Measurements from ENCODE around the gene GNAI2.

GNAI2 gene

DNA sequence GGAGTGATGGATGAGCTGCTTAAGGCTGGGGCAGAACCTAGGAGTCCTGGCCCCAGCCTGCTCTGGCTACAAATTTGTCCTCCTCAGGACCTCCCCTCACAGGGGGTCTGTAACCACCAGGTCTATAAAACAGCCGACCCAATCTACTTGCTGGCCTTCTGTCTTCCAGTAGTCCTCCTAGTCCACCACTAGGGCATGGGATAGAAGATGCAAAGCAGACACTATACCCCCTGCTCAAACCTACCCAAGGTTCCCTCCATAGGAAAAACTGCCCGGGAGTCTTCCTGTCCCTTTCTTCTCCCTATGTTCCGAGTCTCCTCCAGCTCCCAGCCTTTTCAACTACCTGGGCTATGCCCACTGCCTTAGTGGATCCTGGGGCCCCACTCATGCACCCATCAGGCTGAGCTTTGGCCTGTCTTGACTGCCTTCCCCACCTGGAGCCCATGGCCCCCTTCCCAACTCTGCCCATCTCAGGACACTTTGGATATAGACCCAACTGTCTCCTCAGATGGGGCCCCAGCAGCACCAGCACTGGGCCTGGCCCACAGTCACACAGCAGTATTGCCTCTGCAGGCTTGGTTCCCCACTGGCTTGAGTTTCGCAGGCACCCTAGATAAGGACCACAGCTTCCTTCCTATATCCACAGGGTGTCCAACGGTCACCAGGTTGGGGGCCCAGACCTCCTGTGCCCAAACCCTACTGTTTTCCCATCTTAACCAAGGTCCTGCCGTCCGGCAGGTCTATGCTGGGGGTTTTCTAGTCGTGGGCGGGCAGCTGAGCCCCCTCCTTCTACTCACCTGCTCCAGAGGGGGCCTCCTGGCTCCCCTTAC, 62.1 kb downstream of the GNAI2 start:
- DNase-seq (ENCODE audit: low read depth in 2 of 2): no peak

DNA sequence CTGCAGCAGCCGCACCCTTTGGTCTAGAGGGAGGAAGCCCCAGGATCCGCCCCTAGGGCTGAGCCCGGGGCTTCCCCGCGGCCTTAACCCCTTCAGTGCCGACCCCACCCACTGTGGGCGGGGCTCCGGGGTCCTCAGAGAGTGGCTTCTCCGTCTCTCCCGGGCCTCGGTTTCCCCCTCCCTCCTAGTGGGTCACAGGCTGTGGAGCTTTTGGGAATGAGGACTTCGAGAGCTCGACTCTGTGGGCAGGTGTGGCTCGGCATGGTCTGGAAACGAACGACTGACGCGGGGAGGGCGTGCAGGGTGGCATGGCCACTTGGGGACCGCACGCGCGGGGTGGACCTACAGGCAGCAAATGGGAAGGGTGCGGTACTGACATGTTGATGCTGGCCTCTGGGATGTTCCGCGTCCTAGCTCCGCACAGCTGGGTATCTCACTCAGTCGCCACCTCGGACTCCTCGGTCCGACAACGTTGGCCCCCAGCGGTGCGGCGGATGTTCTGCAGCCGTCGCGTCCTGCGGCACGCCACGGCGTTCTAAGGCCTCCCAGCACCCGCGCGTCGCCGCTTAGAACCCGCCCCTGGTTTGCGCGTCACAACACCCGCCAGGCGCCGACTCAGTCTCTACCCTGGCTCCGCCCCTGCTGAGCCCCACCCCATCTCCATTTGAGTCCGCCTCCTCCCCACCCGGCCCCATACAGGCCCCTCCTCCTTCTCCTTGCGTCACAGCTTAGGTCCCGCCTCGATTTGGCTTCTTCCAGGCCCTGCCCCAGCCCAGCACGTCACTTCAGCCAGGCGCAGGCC, 63.0 kb downstream of the GNAI2 start, which contains the start of the genes HYAL3 and NAA80:
TSS of gene HYAL3 (minus strand) at position 570 of the 802 bp plus-strand sequence. CDS start 3,803 bp downstream, outside the sequence.
TSS of gene NAA80 (minus strand) at position 570 of the 802 bp plus-strand sequence. CDS start 1,942 bp downstream, outside the sequence.
- DNase-seq (ENCODE audit: low read depth in 2 of 2): peak; percentile 98 to 99

DNA sequence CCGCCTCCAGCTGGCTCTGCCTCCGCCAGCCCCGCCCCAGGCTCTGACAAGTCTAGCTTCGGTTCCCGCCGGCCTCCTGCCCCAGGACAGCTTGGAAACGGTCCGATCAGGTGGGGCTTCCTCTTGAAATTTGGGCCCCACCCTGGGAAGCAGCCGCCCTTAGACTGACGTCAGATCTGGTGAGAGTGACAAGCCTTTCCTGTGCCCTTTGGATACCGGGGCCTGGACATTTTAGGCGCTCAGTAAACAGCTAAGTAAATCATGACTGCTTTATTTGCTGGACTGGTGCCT, 63.6 kb downstream of the GNAI2 start:
- DNase-seq (ENCODE audit: low read depth in 2 of 2): no peak

DNA sequence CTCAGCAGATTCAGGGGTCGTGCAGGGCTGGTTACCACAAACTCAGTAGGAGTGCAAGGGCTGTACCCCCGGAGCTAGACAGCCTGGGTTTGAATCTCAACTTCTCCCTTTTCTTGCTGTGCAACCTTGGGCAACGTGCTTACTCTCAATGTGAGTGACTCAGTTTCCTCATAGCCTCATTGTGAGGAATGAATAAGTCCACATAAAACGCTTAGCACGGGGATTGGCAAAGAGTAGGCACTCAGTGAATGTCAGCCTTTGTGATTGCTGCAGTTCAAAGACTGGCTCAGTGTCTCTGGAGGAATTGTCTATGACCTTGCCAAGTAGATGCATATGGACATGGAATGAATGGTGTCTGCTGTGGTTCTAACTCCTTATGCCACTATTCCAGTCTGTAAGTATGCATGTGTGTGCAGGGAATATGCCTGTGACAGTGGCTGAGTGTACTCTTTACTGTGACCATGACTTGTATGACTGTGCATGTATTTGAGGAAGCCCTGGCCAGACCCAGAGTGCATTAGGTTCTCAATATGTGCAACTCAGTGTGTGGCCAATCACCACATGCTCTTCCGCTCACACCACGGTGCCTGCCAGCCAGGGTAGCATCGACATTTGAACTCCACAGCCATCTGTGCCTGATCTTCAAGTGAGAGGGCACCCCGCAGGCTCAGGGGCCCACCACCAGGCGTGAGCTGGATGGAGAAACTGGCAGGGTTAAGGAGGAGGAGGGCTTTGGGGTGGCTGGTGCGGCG, 64.1 kb downstream of the GNAI2 start:
- peak in 1 of 2 experiments; percentile 6 for DNase-seq (ENCODE audit: low read depth in 2 of 2)

DNA sequence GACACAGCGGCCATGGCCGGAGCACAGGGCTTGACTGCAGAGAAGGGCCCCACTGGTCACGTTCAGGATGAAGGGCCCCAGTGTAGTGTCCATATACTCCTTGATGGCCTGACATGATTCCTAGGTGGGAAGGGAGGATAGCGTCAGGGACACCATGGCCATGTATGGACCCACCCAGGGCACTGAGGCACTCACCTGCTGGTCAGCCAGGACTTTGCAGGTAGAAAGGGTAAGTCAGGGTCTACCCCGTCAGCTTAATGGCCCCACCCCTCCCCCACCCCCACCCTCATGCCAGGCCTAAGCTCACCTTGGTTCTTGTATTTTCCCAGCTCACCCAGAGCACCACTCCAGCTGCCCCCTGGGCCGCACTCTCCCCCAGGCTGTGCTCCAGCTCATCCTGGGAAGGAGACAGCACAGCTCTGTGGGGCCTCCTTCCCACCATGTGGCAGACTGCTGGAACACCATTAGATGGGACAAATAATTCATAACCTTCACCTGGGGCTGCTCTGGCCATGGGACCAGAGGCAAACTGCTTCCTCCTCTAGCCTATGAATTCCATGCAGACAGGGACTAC, 64.8 kb downstream of the GNAI2 start:
- no peak for DNase-seq (ENCODE audit: low read depth in 2 of 2)

DNA sequence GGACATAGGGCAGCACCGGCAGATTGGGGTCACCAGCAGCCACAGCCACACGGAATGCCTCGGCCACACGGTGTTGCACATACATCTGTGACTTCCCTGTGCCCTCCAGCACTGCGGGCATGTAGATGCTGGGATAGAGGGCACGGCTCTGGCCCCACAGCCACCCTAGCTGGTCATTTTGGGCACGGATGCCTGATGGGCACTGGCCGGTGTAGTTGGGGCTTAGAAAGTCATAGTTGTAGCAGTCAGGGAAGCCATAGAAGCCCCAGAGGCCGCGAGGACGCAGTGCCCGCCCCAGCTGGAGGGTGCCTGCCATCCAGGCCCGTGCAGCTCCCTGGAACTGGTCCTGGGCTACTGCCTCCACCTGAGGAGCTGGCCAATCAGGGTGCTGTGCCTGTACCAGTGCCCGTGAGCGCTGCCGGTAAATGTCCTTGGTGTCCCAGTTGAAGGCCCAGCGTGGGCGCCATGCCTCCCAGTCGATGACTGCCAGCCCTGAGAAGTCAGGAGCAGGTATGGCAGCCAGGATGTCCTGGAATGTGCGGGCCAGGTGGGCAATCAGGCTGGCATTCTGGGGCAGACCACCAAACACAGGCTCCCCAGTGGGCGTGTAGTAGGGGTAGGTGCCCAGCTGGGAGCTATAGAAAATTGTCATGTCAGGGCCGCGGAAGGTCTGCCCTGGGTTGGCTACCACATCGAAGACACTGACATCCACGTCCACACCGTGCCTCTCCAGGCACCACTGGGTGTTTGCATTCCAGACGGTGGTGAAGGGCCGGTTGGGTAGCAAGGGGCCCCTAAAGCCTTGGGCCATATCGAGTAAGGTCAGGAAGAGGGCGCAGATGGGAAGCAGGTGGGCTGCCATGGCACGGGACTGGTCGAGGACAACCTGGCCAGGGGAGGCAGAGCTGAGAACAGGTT, 66.3 kb downstream of the GNAI2 start:
- DNase-seq (ENCODE audit: low read depth in 2 of 2): no peak

DNA sequence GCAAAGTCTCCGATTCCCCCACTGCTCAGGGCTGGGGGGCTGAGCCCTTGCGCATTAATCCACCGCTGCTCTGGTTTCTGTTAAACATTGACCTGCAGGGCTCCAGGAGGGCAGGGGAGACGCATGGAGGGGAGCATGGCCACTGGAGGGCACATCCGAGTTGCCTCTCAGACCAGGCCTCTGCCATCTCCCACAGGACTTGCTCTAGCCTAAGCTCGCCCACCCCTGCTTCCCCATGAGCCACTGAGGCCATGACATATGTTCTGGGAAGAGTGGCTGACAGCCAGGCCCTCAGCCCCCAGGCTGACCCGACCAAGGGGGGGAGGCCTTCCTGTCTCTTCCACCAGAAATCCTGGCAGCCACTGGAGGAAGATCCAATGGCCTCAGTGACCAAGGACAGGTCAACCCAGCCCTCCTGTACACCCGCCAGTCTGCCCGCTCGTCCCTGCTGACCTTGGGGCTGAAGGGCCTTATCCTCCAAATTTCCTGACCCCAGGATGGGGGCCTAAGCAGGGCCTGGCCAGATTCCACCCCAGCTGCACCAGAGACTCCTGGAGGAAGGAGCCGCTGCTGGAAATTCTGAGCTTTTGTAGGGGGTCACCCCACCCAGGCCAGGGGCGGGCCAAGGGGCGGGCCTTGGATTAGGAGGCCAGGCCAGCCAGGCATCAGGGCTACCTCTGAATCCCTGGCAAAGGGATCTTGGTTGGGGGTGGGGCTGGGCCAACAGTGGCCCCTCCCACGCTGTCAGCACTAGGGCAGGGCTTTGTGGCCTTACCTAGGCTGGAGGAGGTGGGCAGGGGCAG, 67.2 kb downstream of the GNAI2 start, which contains the start of gene HYAL1:
TSS of gene HYAL1 (minus strand) at position 562 of the 803 bp plus-strand sequence. CDS start 618 bp downstream, outside the sequence.
- DNase-seq (ENCODE audit: low read depth in 2 of 2): no peak

DNA sequence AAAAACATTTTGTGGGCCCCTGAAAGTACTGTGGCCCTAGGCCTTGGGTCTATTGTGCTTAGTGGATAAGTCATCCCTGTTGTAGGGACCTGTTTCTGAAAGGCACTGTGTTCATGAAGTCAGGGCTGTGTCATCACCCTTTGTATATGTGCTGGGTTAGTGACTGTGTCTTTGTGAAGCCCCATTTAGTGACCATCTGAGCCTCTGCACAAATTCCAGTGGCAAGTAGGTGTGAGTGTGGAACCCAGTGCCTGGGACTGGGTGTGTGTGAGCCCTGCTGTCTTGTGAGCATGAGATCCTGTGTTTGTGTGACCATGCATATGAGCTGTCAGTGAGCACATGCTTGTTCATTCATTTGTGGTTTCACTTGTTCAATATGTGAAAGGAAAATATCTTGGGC, 68.6 kb downstream of the GNAI2 start:
- no peak for DNase-seq (ENCODE audit: low read depth in 2 of 2)
